GM12875 (cell line): ENCODE measurements around the gene ERVW-1.
"Not testable (repeated sequence)": the region's sequence is repeated elsewhere in the genome, so short reads cannot be mapped to it uniquely, and the experiment has no call there.

ENCODE experiments used
- H3K4me3 ChIP-seq: one replicate; pipeline ENCODE4 v1.5.1; 2011; ENCODE audit warnings: low read depth, low read length, control low read depth
- CTCF ChIP-seq: IDR thresholded peaks from 2 replicates; pipeline ENCODE4 v1.5.1; 2011; ENCODE audit warnings: low read depth, mild to moderate bottlenecking, control low read depth, inconsistent platforms, low read length, moderate library complexity, borderline replicate concordance; ENCODE audit not compliant: insufficient read depth

Gene ERVW-1, protein sequence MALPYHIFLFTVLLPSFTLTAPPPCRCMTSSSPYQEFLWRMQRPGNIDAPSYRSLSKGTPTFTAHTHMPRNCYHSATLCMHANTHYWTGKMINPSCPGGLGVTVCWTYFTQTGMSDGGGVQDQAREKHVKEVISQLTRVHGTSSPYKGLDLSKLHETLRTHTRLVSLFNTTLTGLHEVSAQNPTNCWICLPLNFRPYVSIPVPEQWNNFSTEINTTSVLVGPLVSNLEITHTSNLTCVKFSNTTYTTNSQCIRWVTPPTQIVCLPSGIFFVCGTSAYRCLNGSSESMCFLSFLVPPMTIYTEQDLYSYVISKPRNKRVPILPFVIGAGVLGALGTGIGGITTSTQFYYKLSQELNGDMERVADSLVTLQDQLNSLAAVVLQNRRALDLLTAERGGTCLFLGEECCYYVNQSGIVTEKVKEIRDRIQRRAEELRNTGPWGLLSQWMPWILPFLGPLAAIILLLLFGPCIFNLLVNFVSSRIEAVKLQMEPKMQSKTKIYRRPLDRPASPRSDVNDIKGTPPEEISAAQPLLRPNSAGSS

GRCh38 chr7:92477681-92478080 is at the start of gene ERVW-1:
ERVW-1 (minus strand) TSS chr7:92477946; CDS start chr7:92470381, 7,565 bp downstream.
- not testable (repeated sequence) for H3K4me3 ChIP-seq

GRCh38 chr7:92523110-92523509 is 45.4 kb upstream of the ERVW-1 start:
- TF ChIP-seq CTCF: no peak
- no peak overlapping the region for H3K4me3 ChIP-seq

GRCh38 chr7:92520024-92520423 is 42.3 kb upstream of the ERVW-1 start:
- H3K4me3 ChIP-seq: no peak overlapping the region
- TF ChIP-seq CTCF: no peak

DNA sequence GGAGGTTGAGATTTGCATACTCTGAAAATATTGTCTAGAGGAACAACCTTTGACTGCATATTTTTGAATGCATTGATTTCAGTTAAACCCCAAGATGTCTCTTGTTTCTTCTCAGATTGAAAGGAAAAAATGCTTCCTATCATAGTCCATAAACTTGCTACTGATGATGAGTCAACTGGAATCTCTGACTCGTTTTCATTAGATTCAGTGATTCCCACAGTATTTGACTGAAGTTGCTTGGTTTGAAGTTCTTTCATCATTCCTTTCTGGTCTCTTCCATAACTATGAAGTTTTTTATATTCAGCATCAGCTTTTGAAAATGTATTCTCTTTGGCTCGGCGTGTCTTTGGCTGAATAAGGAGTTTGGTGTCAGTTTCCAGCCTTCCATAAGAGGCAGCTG is 39.9 kb upstream of the ERVW-1 start:
- no peak overlapping the region for H3K4me3 ChIP-seq
- no peak for TF ChIP-seq CTCF

DNA sequence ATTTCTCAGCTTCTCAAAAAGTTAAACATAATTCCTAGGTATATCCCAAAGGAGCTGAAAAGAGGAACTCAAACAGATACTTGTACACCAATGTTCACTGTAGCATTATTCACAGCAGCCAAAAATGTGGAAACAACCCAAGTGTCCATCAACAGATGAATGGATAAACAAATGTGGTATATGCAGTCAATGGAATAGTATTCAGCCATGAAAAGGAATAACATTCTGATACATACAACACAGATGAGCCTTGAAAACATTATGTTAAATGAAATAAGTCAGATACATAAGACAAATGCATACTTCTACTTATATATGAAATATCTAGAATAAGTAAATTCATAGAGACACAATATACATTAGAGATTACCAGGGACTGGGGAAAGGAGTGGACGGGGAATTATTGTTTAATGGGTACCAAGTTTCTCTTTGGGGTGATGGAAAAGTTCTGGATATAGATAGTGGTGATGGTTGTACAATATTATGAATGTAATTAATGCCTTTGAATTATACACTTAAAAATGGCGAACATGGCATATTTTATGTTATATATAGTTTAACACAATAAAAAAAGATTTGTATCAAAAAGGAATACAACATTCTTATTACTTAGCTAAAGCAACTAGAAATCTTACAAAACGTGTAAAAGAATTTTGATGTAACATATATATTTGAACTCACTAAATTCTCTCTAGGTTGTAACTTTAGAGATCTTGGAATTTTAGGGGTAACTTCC is 35.6 kb upstream of the ERVW-1 start:
- no peak for TF ChIP-seq CTCF
- no peak overlapping the region for H3K4me3 ChIP-seq

- no peak overlapping the region for H3K4me3 ChIP-seq
- no peak for TF ChIP-seq CTCF
Measured at GRCh38 chr7:92508946-92509345, 31.2 kb upstream of the ERVW-1 start.

DNA sequence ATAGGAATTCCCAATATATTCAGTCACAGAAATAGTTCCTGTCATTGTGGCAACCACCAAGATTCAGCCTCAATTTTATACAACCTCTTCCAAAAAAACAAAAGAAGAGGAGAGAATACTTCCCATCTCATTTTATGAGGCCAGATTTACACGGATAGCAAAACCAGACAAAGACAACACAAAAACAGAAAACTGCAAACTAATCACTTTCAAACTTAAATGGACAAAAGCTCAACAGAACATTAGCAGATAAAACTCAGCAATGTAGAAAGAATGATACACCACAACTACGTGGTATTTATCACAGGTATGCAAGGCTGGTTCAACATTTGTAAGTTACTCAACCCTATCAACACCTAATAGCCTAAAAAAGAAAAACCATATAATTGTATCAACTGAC is 28.6 kb upstream of the ERVW-1 start:
- no peak for TF ChIP-seq CTCF
- no peak overlapping the region for H3K4me3 ChIP-seq
